GM21447 (cell line): Measurements from ENCODE around the gene ALG2.
"Not testable (repeated sequence)": the region's sequence is repeated elsewhere in the genome, so short reads cannot be mapped to it uniquely, and the experiment has no call there.

Experiments used
- ATAC-seq: cut with Tn5 transposase; IDR thresholded peaks from one replicate; pipeline ENCODE4 v1.9.1; 2021; ENCODE audit not compliant: unreplicated experiment

The ALG2 gene

DNA sequence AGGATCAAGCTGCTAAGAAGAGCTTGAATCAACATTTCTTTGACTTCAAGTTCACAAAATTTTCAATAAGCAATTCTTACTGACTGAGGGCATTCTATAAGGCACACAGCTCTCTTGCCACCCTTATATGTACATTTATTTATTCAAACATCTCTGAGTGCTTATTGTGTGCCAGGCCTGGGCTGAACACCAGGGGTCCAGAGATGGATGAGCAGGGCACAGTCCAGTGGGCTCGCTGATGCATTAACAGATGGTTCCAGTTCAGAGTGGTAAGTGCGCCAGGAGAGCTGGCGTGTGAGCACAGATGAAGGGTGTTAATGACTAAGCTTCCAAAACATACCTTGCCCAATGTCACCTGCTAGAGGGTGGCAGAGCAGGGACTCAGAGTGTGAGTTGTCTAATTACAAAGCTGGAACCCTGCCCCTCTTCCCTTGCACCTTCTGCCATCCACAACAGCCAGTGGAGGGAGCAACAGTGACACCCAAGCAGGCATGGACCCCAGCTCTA, 24.6 kb downstream of the ALG2 start:
- no peak for ATAC-seq

DNA sequence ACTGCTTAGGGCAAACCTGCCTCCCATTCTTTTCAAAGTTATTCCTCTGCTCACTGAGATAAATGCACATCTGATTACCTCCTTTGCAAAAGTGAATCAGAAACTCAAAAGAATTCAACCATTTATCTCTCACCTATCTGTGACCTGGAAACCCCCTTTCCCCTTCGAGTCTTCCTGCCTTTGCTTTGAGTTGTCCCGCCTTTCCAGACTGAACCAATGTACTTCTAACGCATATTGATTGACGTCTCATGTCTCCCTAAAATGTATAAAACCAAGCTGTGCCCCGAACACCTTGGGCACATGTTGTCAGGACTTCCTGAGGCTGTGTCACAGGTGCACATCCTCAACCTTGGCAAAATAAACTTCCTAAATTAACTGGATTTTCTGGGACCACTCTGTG, 25.3 kb downstream of the ALG2 start:
- ATAC-seq: not testable (repeated sequence)

GRCh38 chr9:99193466-99193821, 28.3 kb downstream of the ALG2 start:
- ATAC-seq: no peak

GRCh38 chr9:99192786-99193465, 28.8 kb downstream of the ALG2 start:
- no peak for ATAC-seq

- ATAC-seq: no peak
These were observed 31.0 kb downstream of the ALG2 start for GRCh38 chr9:99190597-99191283.

- ATAC-seq: no peak
These were observed 31.7 kb downstream of the ALG2 start for GRCh38 chr9:99189887-99190596.

GRCh38 chr9:99189186-99189585, 32.6 kb downstream of the ALG2 start:
- ATAC-seq: no peak

- ATAC-seq: no peak
These were observed 34.4 kb downstream of the ALG2 start for GRCh38 chr9:99187311-99187710.

- ATAC-seq: no peak
These were observed 35.8 kb downstream of the ALG2 start for GRCh38 chr9:99185934-99186333.

DNA sequence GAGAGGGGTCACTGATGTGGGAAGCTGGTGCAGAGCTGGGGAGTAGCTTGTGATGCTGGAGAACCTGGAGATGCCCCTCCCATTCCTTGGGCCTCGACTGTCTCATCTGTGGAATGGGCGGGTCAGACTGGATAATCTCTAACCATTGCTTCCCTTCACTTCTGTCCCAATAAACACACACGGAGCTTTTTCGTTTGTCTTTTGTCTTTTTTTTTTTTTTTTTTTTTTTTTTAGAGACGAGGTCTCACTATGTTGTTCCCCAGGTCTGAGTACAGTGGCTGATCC, 36.5 kb downstream of the ALG2 start:
- ATAC-seq: no peak

GRCh38 chr9:99184475-99185347, 37.0 kb downstream of the ALG2 start:
- peak; percentile 38 for ATAC-seq

DNA sequence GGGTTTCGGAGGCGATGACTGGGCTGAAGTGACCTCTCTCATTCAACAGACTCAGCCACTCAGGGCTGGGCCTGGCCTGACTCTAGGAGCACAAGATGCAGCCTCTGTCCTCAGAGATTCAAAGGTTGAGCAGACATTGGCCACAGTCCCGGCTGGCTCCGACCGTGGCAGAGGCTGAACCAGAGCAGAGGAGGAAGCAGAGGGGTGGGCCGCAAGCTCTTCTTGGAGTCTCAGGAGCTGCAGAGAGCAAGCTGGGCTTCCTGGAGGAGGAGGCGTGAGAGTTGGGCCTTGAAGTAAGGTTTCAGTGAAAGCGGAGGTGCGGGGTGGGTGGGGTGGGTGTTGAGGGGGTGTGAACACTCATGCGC, 37.6 kb downstream of the ALG2 start:
- ATAC-seq: no peak

- no peak for ATAC-seq
These were observed 38.1 kb downstream of the ALG2 start for GRCh38 chr9:99183616-99184015.

DNA sequence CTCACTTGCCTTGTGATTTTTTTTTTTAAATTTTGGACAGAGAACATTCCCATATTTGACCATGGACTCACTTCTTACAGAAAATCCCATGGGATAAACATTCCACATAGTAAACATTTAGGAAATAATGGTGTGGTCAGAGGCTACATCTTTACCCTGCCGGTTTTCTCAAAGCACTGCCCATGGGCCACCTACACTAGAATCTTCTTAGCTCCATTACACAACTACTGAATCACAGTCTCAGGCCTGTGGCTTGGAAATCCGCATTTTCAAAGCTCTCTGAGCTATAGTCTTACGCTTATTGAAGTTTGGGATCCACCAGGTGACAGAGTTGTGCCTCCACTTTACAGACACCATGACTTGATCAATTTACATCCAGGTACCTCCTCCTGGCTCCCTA, 39.4 kb downstream of the ALG2 start:
- no peak for ATAC-seq

- peak; percentile 51 for ATAC-seq
These were observed 40.1 kb downstream of the ALG2 start for GRCh38 chr9:99181621-99182020.

- no peak for ATAC-seq
These were observed 40.5 kb downstream of the ALG2 start for GRCh38 chr9:99181206-99181605.

- ATAC-seq: no peak
These were observed 41.1 kb downstream of the ALG2 start for GRCh38 chr9:99180662-99181061.

- peak; percentile 33 for ATAC-seq
These were observed 41.5 kb downstream of the ALG2 start for GRCh38 chr9:99180199-99180598.

DNA sequence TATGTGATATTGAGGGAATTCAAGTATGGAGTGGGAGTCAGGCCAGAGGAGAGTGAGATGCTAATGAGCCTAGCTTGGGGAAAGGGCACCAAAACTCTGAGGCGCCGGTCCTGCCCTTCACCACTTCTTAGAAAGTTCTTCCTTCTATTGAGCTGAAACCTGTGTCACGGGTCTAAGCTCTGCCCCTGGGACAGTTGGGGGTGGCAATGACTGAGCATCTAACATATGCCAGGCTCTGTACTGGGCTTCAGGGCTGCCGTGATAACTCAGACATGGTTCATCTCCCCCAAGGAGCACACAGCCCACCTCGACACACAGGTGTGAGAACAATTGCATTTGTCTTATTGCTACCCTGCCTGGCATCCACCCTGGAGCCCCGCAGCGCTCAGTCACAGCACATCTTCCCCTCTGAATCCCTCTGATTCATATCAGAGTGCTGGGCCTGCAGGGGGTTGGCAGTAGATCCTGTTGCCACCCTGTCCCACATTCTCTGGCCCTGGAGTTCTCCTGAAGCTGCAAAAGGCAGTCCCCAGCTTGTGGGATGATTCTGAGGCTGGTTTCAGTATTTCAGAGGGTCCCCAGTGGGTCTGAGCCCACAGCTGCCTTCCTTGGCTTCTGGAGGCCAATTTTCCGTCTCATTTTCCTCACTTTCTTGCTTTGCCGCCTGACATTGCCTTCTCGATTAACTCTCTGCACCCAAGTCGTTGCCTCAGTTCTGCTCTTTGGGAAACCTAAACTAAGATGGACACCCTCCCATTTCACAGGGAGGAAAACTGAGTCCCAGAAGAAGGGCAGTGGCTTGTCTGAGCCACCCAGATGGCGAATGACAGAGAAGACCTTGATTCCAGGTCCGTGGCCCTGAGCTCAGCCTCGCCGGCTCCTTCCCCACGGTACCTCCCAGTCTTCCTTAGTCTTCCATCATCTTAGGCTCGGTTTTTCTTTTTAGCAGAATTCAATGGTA, 42.5 kb downstream of the ALG2 start:
- no peak for ATAC-seq
